SK-N-SH (cell line): ENCODE results near the gene FAM184B.

Experiments
- EP300 ChIP-seq, 2 experiments: IDR thresholded peaks; 2 replicates each; pipeline versions ENCODE4 v1.4.0 to v1.6.1; 2012; ENCODE audit warnings: borderline replicate concordance in 1 of 2, low read depth in 1 of 2, low read length in 1 of 2
- JUND ChIP-seq: IDR thresholded peaks from 2 replicates; pipeline ENCODE4 v1.4.0; 2012
- TAF1 ChIP-seq: IDR thresholded peaks from 2 replicates; pipeline ENCODE4 v1.6.1; 2012; ENCODE audit warnings: low read depth, mild to moderate bottlenecking, low read length, moderate library complexity, borderline replicate concordance
- TF ChIP-seq, protein P1 (sequence below): fragments of 200-600 bp; sonication (generic); IDR thresholded peaks from 2 replicates; pipeline ENCODE4 v1.6.1; 2017; ENCODE audit warnings: antibody characterized with exemption, mild to moderate bottlenecking, moderate library complexity
- TF ChIP-seq, protein P2 (sequence below): fragments of 150-350 bp; IDR thresholded peaks from 2 replicates; pipeline ENCODE4 v1.6.1; 2017; ENCODE audit warnings: antibody characterized with exemption, low read length, low read depth, borderline replicate concordance

DNA sequence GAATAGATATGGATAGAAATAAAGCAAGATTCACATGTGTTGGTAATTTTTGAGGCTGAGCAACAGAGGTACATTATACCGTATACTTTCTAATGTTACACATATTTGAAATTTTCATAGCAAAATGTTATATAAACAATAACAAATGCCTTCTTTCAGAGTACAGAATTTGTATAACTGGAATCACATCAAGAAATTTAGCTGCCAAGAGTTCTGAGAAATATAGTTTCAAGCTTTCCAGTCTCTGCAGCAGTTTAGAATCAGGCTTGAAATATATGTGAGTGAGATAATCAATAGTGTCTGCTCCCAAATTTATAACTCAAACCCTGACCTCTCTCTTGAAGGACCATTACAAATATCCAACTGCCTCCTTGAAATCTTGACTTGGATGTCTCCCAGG is 23.8 kb downstream of the FAM184B start:
- TF ChIP-seq, protein P1, sequence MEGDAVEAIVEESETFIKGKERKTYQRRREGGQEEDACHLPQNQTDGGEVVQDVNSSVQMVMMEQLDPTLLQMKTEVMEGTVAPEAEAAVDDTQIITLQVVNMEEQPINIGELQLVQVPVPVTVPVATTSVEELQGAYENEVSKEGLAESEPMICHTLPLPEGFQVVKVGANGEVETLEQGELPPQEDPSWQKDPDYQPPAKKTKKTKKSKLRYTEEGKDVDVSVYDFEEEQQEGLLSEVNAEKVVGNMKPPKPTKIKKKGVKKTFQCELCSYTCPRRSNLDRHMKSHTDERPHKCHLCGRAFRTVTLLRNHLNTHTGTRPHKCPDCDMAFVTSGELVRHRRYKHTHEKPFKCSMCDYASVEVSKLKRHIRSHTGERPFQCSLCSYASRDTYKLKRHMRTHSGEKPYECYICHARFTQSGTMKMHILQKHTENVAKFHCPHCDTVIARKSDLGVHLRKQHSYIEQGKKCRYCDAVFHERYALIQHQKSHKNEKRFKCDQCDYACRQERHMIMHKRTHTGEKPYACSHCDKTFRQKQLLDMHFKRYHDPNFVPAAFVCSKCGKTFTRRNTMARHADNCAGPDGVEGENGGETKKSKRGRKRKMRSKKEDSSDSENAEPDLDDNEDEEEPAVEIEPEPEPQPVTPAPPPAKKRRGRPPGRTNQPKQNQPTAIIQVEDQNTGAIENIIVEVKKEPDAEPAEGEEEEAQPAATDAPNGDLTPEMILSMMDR, result no peak
- TF ChIP-seq EP300 (IDR thresholded peaks at IDR 0.05; ENCODE audit: borderline replicate concordance in 1 of 2, low read depth in 1 of 2, low read length in 1 of 2) (no peak), TAF1 (no peak), JUND (no peak)
- TF ChIP-seq, protein P2, sequence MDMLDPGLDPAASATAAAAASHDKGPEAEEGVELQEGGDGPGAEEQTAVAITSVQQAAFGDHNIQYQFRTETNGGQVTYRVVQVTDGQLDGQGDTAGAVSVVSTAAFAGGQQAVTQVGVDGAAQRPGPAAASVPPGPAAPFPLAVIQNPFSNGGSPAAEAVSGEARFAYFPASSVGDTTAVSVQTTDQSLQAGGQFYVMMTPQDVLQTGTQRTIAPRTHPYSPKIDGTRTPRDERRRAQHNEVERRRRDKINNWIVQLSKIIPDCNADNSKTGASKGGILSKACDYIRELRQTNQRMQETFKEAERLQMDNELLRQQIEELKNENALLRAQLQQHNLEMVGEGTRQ, result no peak
